ENCODE measurements around the gene CRB3. TPM values are rescaled to one million over a fixed set of nuclear protein-coding genes. Genes with fewer than 3 reads are reported as not detected.

CRB3 gene
- total RNA-seq, 2 donors from 2014 or later, result 46.4 to 50.9 TPM

DNA sequence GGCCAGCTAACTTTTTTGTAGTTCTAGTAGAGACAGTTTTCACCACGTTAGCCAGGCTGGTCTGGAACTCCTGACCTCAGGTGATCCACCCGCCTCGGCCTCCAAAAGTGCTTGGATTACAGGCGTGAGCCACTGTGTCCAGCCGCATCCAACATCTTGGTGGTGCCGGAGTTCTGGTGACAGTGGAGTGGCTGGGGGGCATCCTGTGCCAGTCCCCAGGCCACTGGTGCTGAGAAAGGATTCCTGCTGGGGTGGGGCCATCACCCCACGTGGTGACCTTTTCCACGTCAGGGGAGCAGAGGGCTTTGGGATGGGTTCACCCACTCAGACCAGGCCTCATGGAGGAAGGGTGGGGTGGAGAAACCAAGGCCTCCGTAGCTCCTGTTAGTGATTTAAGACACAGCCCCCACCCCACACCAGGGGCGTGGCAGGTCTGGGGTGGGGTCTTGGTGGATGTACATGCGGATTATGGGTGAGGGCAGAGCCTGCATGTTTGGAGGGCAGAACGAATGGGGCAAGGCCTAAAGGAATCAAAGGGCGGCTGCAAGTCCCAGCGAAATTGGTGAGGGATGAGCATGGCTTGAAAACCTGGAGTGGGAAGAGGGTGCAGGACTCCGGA, 51.0 kb downstream of the CRB3 start:
- no peak overlapping the region for H3K27ac Mint-ChIP-seq
- 85 to 89% methylated on average over 10 to 14 of the region's 15 CpGs for WGBS, 2 experiments (ENCODE audit: insufficient coverage in 1 of 2, insufficient read length in 1 of 2)
- H3K4me3 ChIP-seq (ENCODE audit: low read length), result no peak overlapping the region
- no peak overlapping the region for H3K27ac ChIP-seq (ENCODE audit: low read depth, low read length)
- H3K9me3 Mint-ChIP-seq, result peaks cover 3% of the 10 kb centered on the region
- TF ChIP-seq, protein P1, sequence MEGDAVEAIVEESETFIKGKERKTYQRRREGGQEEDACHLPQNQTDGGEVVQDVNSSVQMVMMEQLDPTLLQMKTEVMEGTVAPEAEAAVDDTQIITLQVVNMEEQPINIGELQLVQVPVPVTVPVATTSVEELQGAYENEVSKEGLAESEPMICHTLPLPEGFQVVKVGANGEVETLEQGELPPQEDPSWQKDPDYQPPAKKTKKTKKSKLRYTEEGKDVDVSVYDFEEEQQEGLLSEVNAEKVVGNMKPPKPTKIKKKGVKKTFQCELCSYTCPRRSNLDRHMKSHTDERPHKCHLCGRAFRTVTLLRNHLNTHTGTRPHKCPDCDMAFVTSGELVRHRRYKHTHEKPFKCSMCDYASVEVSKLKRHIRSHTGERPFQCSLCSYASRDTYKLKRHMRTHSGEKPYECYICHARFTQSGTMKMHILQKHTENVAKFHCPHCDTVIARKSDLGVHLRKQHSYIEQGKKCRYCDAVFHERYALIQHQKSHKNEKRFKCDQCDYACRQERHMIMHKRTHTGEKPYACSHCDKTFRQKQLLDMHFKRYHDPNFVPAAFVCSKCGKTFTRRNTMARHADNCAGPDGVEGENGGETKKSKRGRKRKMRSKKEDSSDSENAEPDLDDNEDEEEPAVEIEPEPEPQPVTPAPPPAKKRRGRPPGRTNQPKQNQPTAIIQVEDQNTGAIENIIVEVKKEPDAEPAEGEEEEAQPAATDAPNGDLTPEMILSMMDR (conservative IDR thresholded peaks at IDR 0.05), result no peak
- H3K4me1 Mint-ChIP-seq, result peaks cover 1% of the 10 kb centered on the region
- H3K27me3 Mint-ChIP-seq (ENCODE audit: insufficient read depth), result peaks cover 11% of the 10 kb centered on the region
- H3K36me3 Mint-ChIP-seq (ENCODE audit: low read depth), result no peaks in the 10 kb centered on the region
- H3K4me3 Mint-ChIP-seq, result no peak overlapping the region
- DNase-seq, result no peak
- no peaks in the 10 kb centered on the region for H3K36me3 ChIP-seq (ENCODE audit: control insufficient read depth, insufficient read depth, low read length)
- H3K27me3 ChIP-seq (ENCODE audit: control insufficient read depth, insufficient read depth, low read length, poor library complexity, severe bottlenecking), result no peaks in the 10 kb centered on the region
- no peaks in the 10 kb centered on the region for H3K9me3 ChIP-seq (ENCODE audit: control insufficient read depth, low read length)
- no peak overlapping the region for H3K9ac ChIP-seq (ENCODE audit: extremely low read depth, low read length, poor library complexity, severe bottlenecking)
- H3K4me1 ChIP-seq (ENCODE audit: control insufficient read depth, insufficient read depth, low read length), result no peaks in the 10 kb centered on the region

DNA sequence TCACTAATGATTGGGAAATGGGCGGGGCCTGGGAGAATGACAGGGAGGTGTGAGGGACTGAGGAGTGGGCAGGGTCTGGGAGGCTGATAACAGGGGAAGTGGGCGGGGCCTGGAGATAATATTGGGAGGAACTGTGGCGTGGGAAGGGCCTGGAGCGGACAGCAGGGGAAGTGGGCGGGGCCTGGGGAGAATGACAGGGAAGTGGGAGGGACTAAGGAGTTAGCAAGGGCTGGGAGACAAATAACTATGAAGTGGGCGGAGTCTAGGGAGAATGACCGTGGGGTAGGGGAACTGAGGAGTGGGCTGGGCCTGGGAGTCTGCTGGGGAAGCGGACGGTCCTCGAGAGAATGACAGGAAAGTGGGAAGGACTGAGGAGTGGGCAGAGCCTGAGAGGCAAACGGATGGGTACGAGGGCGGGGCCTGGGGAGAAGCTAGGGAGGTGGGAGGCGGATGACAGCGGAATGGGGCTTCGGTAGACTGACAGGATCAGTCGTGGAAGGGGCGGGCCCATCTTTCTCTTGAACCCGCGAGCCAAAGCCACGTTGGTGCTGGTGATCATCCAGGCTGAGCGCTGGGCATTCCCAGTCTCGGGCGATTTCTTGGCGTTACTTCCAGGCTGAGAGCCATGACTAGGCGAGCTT, 52.1 kb downstream of the CRB3 start:
- 6 to 7% methylated on average over 11 to 26 of the region's 26 CpGs for WGBS, 2 experiments (ENCODE audit: insufficient coverage in 1 of 2, insufficient read length in 1 of 2)
- TF ChIP-seq, protein P1 (conservative IDR thresholded peaks at IDR 0.05), result no peak
- no peaks in the 10 kb centered on the region for H3K4me1 ChIP-seq (ENCODE audit: control insufficient read depth, insufficient read depth, low read length)
- H3K36me3 ChIP-seq (ENCODE audit: control insufficient read depth, insufficient read depth, low read length), result no peaks in the 10 kb centered on the region
- H3K4me3 ChIP-seq (ENCODE audit: low read length), result peak overlapping the region; percentile 79
- H3K27me3 ChIP-seq (ENCODE audit: control insufficient read depth, insufficient read depth, low read length, poor library complexity, severe bottlenecking), result no peaks in the 10 kb centered on the region
- Mint-ChIP-seq H3K27me3 (ENCODE audit: insufficient read depth) (peaks cover 12% of the 10 kb centered on the region), H3K9me3 (peaks cover 3% of the 10 kb centered on the region), H3K36me3 (ENCODE audit: low read depth) (no peaks in the 10 kb centered on the region), H3K27ac (peak overlapping the region; percentile 84), H3K4me1 (peaks cover 1% of the 10 kb centered on the region), H3K4me3 (peak overlapping the region; percentile 72)
- no peak overlapping the region for H3K27ac ChIP-seq (ENCODE audit: low read depth, low read length)
- DNase-seq, result peak; percentile 99
- H3K9ac ChIP-seq (ENCODE audit: extremely low read depth, low read length, poor library complexity, severe bottlenecking), result no peak overlapping the region
- no peaks in the 10 kb centered on the region for H3K9me3 ChIP-seq (ENCODE audit: control insufficient read depth, low read length)

Small RNAs within 50 kb of the gene (microRNA-seq; reads per million reads assigned to microRNA genes)
- gene MIR3940 (ENCODE audit: borderline microRNAs expressed), result 2.2 reads per million, percentile 13 among the genes with 10 or more reads in this experiment

Other genes starting within 250 kb of the CRB3 start
- 10 to 100 TPM; 50.1 to 51.8 TPM for gene MLLT1, start 184.3 kb upstream of the CRB3 start, total RNA-seq
- not detected for gene ACER1, start 130.7 kb upstream of the CRB3 start, total RNA-seq
- gene CLPP, start 102.7 kb upstream of the CRB3 start, total RNA-seq, result 10 to 100 TPM; 79.8 to 87.7 TPM
- 10 to 100 TPM; 80.0 to 98.3 TPM for gene ALKBH7, start 91.5 kb upstream of the CRB3 start, total RNA-seq
- gene PSPN, start 88.3 kb upstream of the CRB3 start, total RNA-seq, result 1 to 10 TPM; 1.9 to 2.7 TPM
- gene GTF2F1, start 71.1 kb upstream of the CRB3 start, total RNA-seq, result 10 to 100 TPM; 59.2 to 66.4 TPM
- 100 to 1,000 TPM; 454 to 476 TPM for gene KHSRP, start 39.5 kb upstream of the CRB3 start, total RNA-seq
- under 1 TPM in 1 of 2 donors, not detected in 1; 0.46 TPM for gene SLC25A41, start 30.5 kb upstream of the CRB3 start, total RNA-seq
- gene SLC25A23, start 4.5 kb upstream of the CRB3 start, total RNA-seq, result 10 to 100 TPM; 34.9 to 39.5 TPM
- gene DENND1C, start 17.5 kb downstream of the CRB3 start, total RNA-seq, result 1 to 10 TPM; 1.7 to 2.1 TPM
- gene TUBB4A, start 38.0 kb downstream of the CRB3 start, total RNA-seq, result 1 to 10 TPM; 5.2 to 7.5 TPM
- 1 to 10 TPM in 1 of 2 donors, under 1 TPM in 1; 0.68 to 3.9 TPM for gene TNFSF9, start 66.8 kb downstream of the CRB3 start, total RNA-seq
- 1 to 10 TPM in 1 of 2 donors, under 1 TPM in 1; 0.92 to 1.8 TPM for gene CD70, start 126.9 kb downstream of the CRB3 start, total RNA-seq
- gene TNFSF14, start 205.9 kb downstream of the CRB3 start, total RNA-seq, result under 1 TPM; 0.18 to 0.88 TPM